Measurements from ENCODE around the gene TMEM108.

TMEM108 gene

DNA sequence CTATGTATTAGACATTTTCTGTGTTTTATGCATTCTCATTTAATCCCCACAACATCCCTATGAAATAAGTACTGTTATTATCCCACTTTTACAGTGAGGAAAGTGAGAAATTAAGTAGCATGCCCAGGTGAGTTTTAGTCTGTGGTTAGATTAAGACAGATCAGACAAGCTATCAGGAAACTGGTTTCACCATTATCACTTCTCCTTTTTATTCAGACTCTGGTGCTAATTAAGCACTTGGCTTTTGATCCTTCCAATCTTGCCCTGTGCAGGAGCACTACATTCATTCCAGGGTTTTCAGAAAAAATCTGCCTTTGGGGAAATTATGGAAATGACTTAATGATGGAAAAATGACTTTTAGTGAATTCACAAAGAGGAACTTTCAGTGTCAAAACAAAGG, 115.2 kb downstream of the TMEM108 start:
- no peaks in the 10 kb centered on the region for H3K9me3 ChIP-seq (ENCODE audit: low read depth, low read length)
- DNase-seq (ENCODE audit: low read depth, low spot score), result no peak
- TF ChIP-seq POLR2AphosphoS5 (IDR thresholded peaks at IDR 0.05; ENCODE audit: borderline replicate concordance, low read depth, low read length) (no peak), EZH2 (IDR thresholded peaks at IDR 0.05) (no peak), FOXP2 (optimal IDR thresholded peaks at IDR 0.05; ENCODE audit: control extremely low read depth, extremely low read length, insufficient read depth) (no peak)
- H3K4me3 ChIP-seq, result no peak overlapping the region
- no peaks in the 10 kb centered on the region for H3K36me3 ChIP-seq (ENCODE audit: insufficient read depth, low read length)
- no peak overlapping the region for H3K27ac ChIP-seq
- no peak overlapping the region for H3K9ac ChIP-seq (ENCODE audit: insufficient read length)

DNA sequence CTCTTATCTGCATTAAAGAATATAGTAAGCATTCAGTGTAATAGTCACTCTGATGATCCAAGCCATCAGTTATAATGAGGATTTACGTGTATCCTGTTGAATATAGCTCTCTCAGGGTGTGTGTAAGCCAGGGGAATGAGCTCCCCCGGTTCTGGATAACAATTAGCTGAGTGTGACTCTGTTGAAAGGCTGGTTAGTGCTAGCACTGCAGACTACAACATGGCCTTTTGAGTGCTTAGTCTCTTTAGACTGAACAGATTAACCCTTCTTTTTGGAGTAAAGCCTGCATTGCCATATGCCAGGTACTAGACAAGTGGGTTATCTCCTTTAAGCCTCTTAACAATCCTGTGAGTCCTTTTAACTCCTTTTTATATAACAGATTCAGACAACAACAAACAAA, 119.5 kb downstream of the TMEM108 start:
- Histone ChIP-seq H3K9ac (ENCODE audit: insufficient read length) (no peak overlapping the region), H3K36me3 (ENCODE audit: insufficient read depth, low read length) (no peaks in the 10 kb centered on the region), H3K4me3 (no peak overlapping the region), H3K9me3 (ENCODE audit: low read depth, low read length) (no peaks in the 10 kb centered on the region), H3K27ac (no peak overlapping the region)
- TF ChIP-seq FOXP2 (optimal IDR thresholded peaks at IDR 0.05; ENCODE audit: control extremely low read depth, extremely low read length, insufficient read depth) (no peak), EZH2 (IDR thresholded peaks at IDR 0.05) (no peak), POLR2AphosphoS5 (IDR thresholded peaks at IDR 0.05; ENCODE audit: borderline replicate concordance, low read depth, low read length) (no peak)
- DNase-seq (ENCODE audit: low read depth, low spot score), result no peak

- no peak overlapping the region for H3K27ac ChIP-seq
- H3K9me3 ChIP-seq (ENCODE audit: low read depth, low read length), result no peaks in the 10 kb centered on the region
- DNase-seq (ENCODE audit: low read depth, low spot score), result no peak
- H3K9ac ChIP-seq (ENCODE audit: insufficient read length), result no peak overlapping the region
- TF ChIP-seq POLR2AphosphoS5 (IDR thresholded peaks at IDR 0.05; ENCODE audit: borderline replicate concordance, low read depth, low read length) (no peak), FOXP2 (optimal IDR thresholded peaks at IDR 0.05; ENCODE audit: control extremely low read depth, extremely low read length, insufficient read depth) (no peak), EZH2 (IDR thresholded peaks at IDR 0.05) (no peak)
- H3K4me3 ChIP-seq, result no peak overlapping the region
- no peaks in the 10 kb centered on the region for H3K36me3 ChIP-seq (ENCODE audit: insufficient read depth, low read length)
Measured at GRCh38 chr3:133158686-133159085, 120.5 kb downstream of the TMEM108 start.

DNA sequence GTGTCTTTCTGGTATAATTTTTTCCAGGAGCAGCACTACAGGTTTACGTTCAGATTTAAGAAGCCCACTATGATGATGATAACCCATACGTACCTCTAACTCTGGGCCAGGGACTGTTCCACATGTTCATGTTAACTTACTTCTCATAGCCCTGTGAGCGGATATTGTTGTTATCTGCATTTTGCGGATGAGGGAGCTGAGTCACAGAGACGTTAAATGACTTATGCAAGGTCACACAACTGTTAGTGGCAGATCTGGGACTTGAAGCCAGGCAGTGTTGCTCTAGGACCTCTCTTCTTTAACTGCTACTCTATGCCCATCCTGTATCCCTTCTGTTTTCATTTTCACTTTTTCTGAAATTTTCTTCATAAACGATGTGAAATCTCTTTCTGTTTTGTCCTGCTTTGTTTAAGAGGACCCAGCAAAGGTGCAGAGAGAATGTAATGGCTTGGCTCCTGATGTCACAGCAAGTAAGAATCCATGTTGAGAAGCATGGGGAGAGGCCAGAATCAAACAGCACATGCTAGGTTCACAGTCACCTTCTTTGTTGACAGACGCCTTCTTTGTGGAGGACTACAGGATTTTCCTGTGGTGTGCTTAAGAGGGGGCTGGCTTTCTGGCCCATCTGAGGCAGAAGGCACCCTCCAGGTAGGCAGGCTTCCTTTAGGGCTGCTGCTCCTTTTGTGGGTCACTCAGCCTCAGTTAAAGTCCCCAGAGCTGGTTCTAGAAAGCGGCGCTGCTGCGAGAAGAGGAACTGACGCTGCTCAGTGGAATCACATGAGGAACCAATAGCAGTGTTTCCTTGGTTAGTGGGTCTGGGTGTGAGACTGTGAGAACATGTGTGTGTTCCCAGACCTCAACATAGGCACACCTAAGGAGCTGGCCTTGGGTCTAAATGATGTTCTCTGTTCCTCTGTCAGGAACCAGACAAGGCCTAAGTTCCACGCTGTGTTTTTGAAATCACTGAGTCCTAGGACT, 121.6 kb downstream of the TMEM108 start:
- Histone ChIP-seq H3K36me3 (ENCODE audit: insufficient read depth, low read length) (no peaks in the 10 kb centered on the region), H3K27ac (no peak overlapping the region), H3K9me3 (ENCODE audit: low read depth, low read length) (no peaks in the 10 kb centered on the region), H3K4me3 (no peak overlapping the region), H3K9ac (ENCODE audit: insufficient read length) (no peak overlapping the region)
- DNase-seq (ENCODE audit: low read depth, low spot score), result no peak
- TF ChIP-seq POLR2AphosphoS5 (IDR thresholded peaks at IDR 0.05; ENCODE audit: borderline replicate concordance, low read depth, low read length) (no peak), FOXP2 (optimal IDR thresholded peaks at IDR 0.05; ENCODE audit: control extremely low read depth, extremely low read length, insufficient read depth) (no peak), EZH2 (IDR thresholded peaks at IDR 0.05) (no peak)

- no peak overlapping the region for H3K27ac ChIP-seq
- H3K36me3 ChIP-seq (ENCODE audit: insufficient read depth, low read length), result no peaks in the 10 kb centered on the region
- DNase-seq (ENCODE audit: low read depth, low spot score), result no peak
- no peak for TF ChIP-seq POLR2AphosphoS5 (IDR thresholded peaks at IDR 0.05; ENCODE audit: borderline replicate concordance, low read depth, low read length)
- no peak for TF ChIP-seq EZH2 (IDR thresholded peaks at IDR 0.05)
- no peak for TF ChIP-seq FOXP2 (optimal IDR thresholded peaks at IDR 0.05; ENCODE audit: control extremely low read depth, extremely low read length, insufficient read depth)
- H3K9ac ChIP-seq (ENCODE audit: insufficient read length), result no peak overlapping the region
- H3K9me3 ChIP-seq (ENCODE audit: low read depth, low read length), result no peaks in the 10 kb centered on the region
- no peak overlapping the region for H3K4me3 ChIP-seq
Measured at GRCh38 chr3:133161656-133162055, 123.5 kb downstream of the TMEM108 start.

- TF ChIP-seq FOXP2 (optimal IDR thresholded peaks at IDR 0.05; ENCODE audit: control extremely low read depth, extremely low read length, insufficient read depth) (no peak), EZH2 (IDR thresholded peaks at IDR 0.05) (no peak), POLR2AphosphoS5 (IDR thresholded peaks at IDR 0.05; ENCODE audit: borderline replicate concordance, low read depth, low read length) (no peak)
- H3K9ac ChIP-seq (ENCODE audit: insufficient read length), result no peak overlapping the region
- no peaks in the 10 kb centered on the region for H3K36me3 ChIP-seq (ENCODE audit: insufficient read depth, low read length)
- no peaks in the 10 kb centered on the region for H3K9me3 ChIP-seq (ENCODE audit: low read depth, low read length)
- H3K27ac ChIP-seq, result no peak overlapping the region
- DNase-seq (ENCODE audit: low read depth, low spot score), result no peak
- H3K4me3 ChIP-seq, result no peak overlapping the region
Measured at GRCh38 chr3:133162265-133162664, 124.1 kb downstream of the TMEM108 start.

- Histone ChIP-seq H3K27ac (no peak overlapping the region), H3K9ac (ENCODE audit: insufficient read length) (no peak overlapping the region), H3K9me3 (ENCODE audit: low read depth, low read length) (no peaks in the 10 kb centered on the region), H3K4me3 (no peak overlapping the region), H3K36me3 (ENCODE audit: insufficient read depth, low read length) (no peaks in the 10 kb centered on the region)
- no peak for DNase-seq (ENCODE audit: low read depth, low spot score)
- TF ChIP-seq FOXP2 (optimal IDR thresholded peaks at IDR 0.05; ENCODE audit: control extremely low read depth, extremely low read length, insufficient read depth) (no peak), POLR2AphosphoS5 (IDR thresholded peaks at IDR 0.05; ENCODE audit: borderline replicate concordance, low read depth, low read length) (no peak), EZH2 (IDR thresholded peaks at IDR 0.05) (no peak)
Measured at GRCh38 chr3:133162670-133163305, 124.6 kb downstream of the TMEM108 start.

GRCh38 chr3:133167340-133168024, 129.3 kb downstream of the TMEM108 start:
- no peak for DNase-seq (ENCODE audit: low read depth, low spot score)
- Histone ChIP-seq H3K36me3 (ENCODE audit: insufficient read depth, low read length) (no peaks in the 10 kb centered on the region), H3K9me3 (ENCODE audit: low read depth, low read length) (no peaks in the 10 kb centered on the region), H3K9ac (ENCODE audit: insufficient read length) (no peak overlapping the region), H3K27ac (no peak overlapping the region), H3K4me3 (no peak overlapping the region)
- TF ChIP-seq EZH2 (IDR thresholded peaks at IDR 0.05), result no peak
- TF ChIP-seq POLR2AphosphoS5 (IDR thresholded peaks at IDR 0.05; ENCODE audit: borderline replicate concordance, low read depth, low read length), result no peak
- no peak for TF ChIP-seq FOXP2 (optimal IDR thresholded peaks at IDR 0.05; ENCODE audit: control extremely low read depth, extremely low read length, insufficient read depth)
